Keratinocyte (primary cell): ENCODE results near the gene SLF1. TPM values are rescaled to one million over a fixed set of nuclear protein-coding genes. Genes with fewer than 3 reads are reported as not detected.

Source experiments
- DNase-seq: peaks from one replicate; pipeline ENCODE4 v3.0.0-alpha.2; 2011; ENCODE audit warnings: low read depth, missing footprints, low spot score
- FAIRE-seq: peaks from 2 replicates; lab custom pipeline; 2011; peaks lifted over from hg19 to GRCh38; lab: Jason Lieb, UNC
- H2AFZ ChIP-seq: 2 replicates; pipeline ENCODE4 v1.6.0; 2012; ENCODE audit warnings: low read length, control low read depth, inconsistent platforms; ENCODE audit not compliant: control insufficient read depth
- H3K27ac ChIP-seq: 2 replicates; pipeline ENCODE4 v1.5.1; 2011; ENCODE audit warnings: low read length; ENCODE audit not compliant: control insufficient read depth, insufficient read depth
- H3K27me3 ChIP-seq: 3 replicates; pipeline ENCODE4 v1.6.0; 2011; ENCODE audit warnings: low read length; ENCODE audit not compliant: control insufficient read depth, insufficient read depth; ENCODE audit errors: extremely low read depth
- H3K36me3 ChIP-seq, 2 experiments: 2 replicates in 1 of 2; 3 replicates in 1 of 2; pipeline ENCODE4 v1.5.1; 2011; ENCODE audit warnings: low read length in 2 of 2, mild to moderate bottlenecking in 1 of 2; ENCODE audit not compliant: control insufficient read depth in 2 of 2, insufficient read depth in 2 of 2; ENCODE audit errors: extremely low read depth in 1 of 2
- H3K4me1 ChIP-seq: 3 replicates; pipeline ENCODE4 v1.5.1; 2011; ENCODE audit warnings: low read length; ENCODE audit not compliant: control insufficient read depth, insufficient read depth; ENCODE audit errors: extremely low read depth
- H3K4me2 ChIP-seq: 3 replicates; pipeline ENCODE4 v1.6.0; 2011; ENCODE audit warnings: low read depth, low read length; ENCODE audit not compliant: control insufficient read depth, insufficient read depth; ENCODE audit errors: extremely low read depth
- H3K4me3 ChIP-seq, 3 experiments: fragments of 200-600 bp in 1 of 3; sonication (generic) in 1 of 3; 2 replicates in 2 of 3; 3 replicates in 1 of 3; pipeline ENCODE4 v1.5.1; 2011 to 2016; ENCODE audit warnings: low read length in 3 of 3, mild to moderate bottlenecking in 3 of 3, control low read depth in 2 of 3, inconsistent platforms in 1 of 3, low read depth in 1 of 3, mixed read lengths in 1 of 3, mixed run types in 1 of 3, moderate library complexity in 1 of 3; ENCODE audit not compliant: control insufficient read depth in 2 of 3, insufficient read depth in 2 of 3; ENCODE audit errors: extremely low read depth in 1 of 3
- H3K79me2 ChIP-seq: 2 replicates; pipeline ENCODE4 v1.6.0; 2012; ENCODE audit warnings: low read length; ENCODE audit not compliant: control insufficient read depth, insufficient read depth
- H3K9ac ChIP-seq: 3 replicates; pipeline ENCODE4 v1.6.0; 2011; ENCODE audit warnings: low read length; ENCODE audit not compliant: control insufficient read depth, insufficient read depth; ENCODE audit errors: extremely low read depth
- H3K9me1 ChIP-seq: 3 replicates; pipeline ENCODE4 v1.6.0; 2011; ENCODE audit warnings: low read length; ENCODE audit not compliant: control insufficient read depth, insufficient read depth; ENCODE audit errors: extremely low read depth
- H3K9me3 ChIP-seq: 2 replicates; pipeline ENCODE4 v1.5.1; 2012; ENCODE audit warnings: low read depth, low read length; ENCODE audit not compliant: control insufficient read depth
- H4K20me1 ChIP-seq: 3 replicates; pipeline ENCODE4 v1.6.0; 2011; ENCODE audit warnings: low read length; ENCODE audit not compliant: control insufficient read depth, insufficient read depth; ENCODE audit errors: extremely low read depth
- EZH2 ChIP-seq: IDR thresholded peaks from one replicate; pipeline ENCODE4 v1.6.1; 2012; ENCODE audit warnings: inconsistent platforms, mild to moderate bottlenecking, low read length, moderate library complexity
- dilution Hi-C: fragments of 300-500 bp; cut with MboI; formaldehyde crosslinking; loops from one replicate; pipeline ENCODE4 v1.7.0; 2020; ENCODE audit warnings: low sequenced_read_pairs; ENCODE audit not compliant: extremely low pct_ligation_motif_present
- polyA plus RNA-seq, 5 experiments: library from polyadenylated mRNA; depleted of rRNA in 3 of 5; stranded (reverse) in 3 of 5; stranded (forward) in 1 of 5; unstranded in 1 of 5; fragments of >200 nt; gene quantifications; 1 replicate in 1 of 5; 2 replicates in 3 of 5; 3 replicates in 1 of 5; pipeline versions ENCODE4 v1.2.1 to v1.2.3, GENCODE V29; 2011 to 2012; ENCODE audit warnings: missing spikeins in 2 of 5, low read depth in 1 of 5, low replicate concordance in 1 of 5
- TF ChIP-seq, protein P1 (sequence below), 3 experiments: IDR thresholded peaks in 1 of 3; conservative IDR thresholded peaks in 1 of 3; optimal IDR thresholded peaks in 1 of 3; 2 replicates in 2 of 3; 3 replicates in 1 of 3; pipeline versions ENCODE3 to v1.5.1; 2011; ENCODE audit warnings: low read length in 3 of 3, mild to moderate bottlenecking in 3 of 3, moderate library complexity in 2 of 3, control low read depth in 1 of 3, inconsistent platforms in 1 of 3; ENCODE audit not compliant: insufficient read depth in 2 of 3; ENCODE audit errors: extremely low read depth in 1 of 3

Gene SLF1
- polyA plus RNA-seq, 1 donor (not counting 4 experiments of a cell fraction or from before 2014, with no cell fraction given), result 7.0 TPM

DNA sequence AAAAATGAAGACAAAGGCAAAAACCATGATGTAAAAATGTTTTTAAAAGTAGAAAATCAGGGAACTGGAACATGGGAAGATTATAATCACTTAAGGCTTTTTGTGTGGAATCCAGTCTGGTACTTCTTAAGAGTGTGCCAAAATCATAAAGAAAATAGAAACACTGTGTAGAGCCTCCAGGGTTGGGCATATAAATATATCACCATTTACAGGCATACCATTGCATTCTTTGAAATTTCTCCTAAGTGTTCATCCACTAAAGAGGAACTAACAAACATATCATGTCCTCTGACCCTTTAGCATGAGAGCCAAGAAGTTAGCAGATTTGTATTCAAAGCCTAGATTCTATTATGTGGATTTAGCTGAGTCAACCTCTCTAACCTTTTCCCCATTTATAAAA is 93.3 kb downstream of the SLF1 start:
- no peak overlapping the region for H2AFZ ChIP-seq
- H3K27ac ChIP-seq, result no peak overlapping the region
- dilution Hi-C loops, result no loop called here
- DNase-seq (no peak), FAIRE-seq (no peak)
- H3K4me2 ChIP-seq, result no peak overlapping the region
- no peak for TF ChIP-seq EZH2
- TF ChIP-seq, protein P1, sequence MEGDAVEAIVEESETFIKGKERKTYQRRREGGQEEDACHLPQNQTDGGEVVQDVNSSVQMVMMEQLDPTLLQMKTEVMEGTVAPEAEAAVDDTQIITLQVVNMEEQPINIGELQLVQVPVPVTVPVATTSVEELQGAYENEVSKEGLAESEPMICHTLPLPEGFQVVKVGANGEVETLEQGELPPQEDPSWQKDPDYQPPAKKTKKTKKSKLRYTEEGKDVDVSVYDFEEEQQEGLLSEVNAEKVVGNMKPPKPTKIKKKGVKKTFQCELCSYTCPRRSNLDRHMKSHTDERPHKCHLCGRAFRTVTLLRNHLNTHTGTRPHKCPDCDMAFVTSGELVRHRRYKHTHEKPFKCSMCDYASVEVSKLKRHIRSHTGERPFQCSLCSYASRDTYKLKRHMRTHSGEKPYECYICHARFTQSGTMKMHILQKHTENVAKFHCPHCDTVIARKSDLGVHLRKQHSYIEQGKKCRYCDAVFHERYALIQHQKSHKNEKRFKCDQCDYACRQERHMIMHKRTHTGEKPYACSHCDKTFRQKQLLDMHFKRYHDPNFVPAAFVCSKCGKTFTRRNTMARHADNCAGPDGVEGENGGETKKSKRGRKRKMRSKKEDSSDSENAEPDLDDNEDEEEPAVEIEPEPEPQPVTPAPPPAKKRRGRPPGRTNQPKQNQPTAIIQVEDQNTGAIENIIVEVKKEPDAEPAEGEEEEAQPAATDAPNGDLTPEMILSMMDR (optimal IDR thresholded peaks at IDR 0.05 in 1 of 3, IDR thresholded peaks at IDR 0.05 in 1 of 3, conservative IDR thresholded peaks at IDR 0.05 in 1 of 3; ENCODE audit: extremely low read depth in 1 of 3, insufficient read depth in 2 of 3, low read length in 3 of 3), result no peak
- H3K9me3 ChIP-seq, result no peaks in the 10 kb centered on the region
- no peak overlapping the region for H3K4me3 ChIP-seq
- H3K79me2 ChIP-seq, result no peaks in the 10 kb centered on the region
- no peak overlapping the region for H3K9ac ChIP-seq
- H3K4me1 ChIP-seq, result no peaks in the 10 kb centered on the region
- H3K36me3 ChIP-seq, result peaks cover 0 to 5% of the 10 kb centered on the region in 2 experiments
- no peaks in the 10 kb centered on the region for H3K27me3 ChIP-seq
- no peaks in the 10 kb centered on the region for H3K9me1 ChIP-seq
- no peaks in the 10 kb centered on the region for H4K20me1 ChIP-seq

DNA sequence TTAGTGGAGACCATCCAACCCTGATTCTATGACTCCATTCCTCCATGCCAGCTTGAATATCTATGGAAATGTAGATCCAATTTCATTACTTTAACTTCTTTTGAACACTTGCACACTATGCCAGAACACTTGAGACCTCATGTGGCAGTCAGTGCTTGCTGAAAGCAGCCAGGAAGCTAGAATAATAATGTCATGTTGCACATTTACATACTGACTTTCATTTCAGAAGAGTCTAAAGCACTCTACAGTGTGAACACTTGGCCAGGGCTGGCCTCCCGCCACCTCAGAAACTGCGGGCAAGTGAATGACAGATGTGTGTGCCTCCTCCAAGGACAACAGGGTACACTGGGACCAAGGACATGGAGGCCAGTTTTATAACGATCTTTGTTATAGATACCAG is 97.3 kb downstream of the SLF1 start:
- Histone ChIP-seq H3K4me3 (no peak overlapping the region), H3K27ac (no peak overlapping the region), H3K79me2 (no peaks in the 10 kb centered on the region), H3K4me2 (no peak overlapping the region), H4K20me1 (no peaks in the 10 kb centered on the region), H2AFZ (no peak overlapping the region), H3K4me1 (no peaks in the 10 kb centered on the region), H3K9me1 (no peaks in the 10 kb centered on the region), H3K36me3 (no peaks in the 10 kb centered on the region), H3K9ac (no peak overlapping the region), H3K27me3 (no peaks in the 10 kb centered on the region), H3K9me3 (no peaks in the 10 kb centered on the region)
- TF ChIP-seq, protein P1 (optimal IDR thresholded peaks at IDR 0.05 in 1 of 3, IDR thresholded peaks at IDR 0.05 in 1 of 3, conservative IDR thresholded peaks at IDR 0.05 in 1 of 3; ENCODE audit: extremely low read depth in 1 of 3, insufficient read depth in 2 of 3, low read length in 3 of 3), result no peak
- no peak for TF ChIP-seq EZH2
- dilution Hi-C loops, result no loop called here
- DNase-seq (no peak), FAIRE-seq (no peak)
